ENCODE results near the gene IL1B.

DNA sequence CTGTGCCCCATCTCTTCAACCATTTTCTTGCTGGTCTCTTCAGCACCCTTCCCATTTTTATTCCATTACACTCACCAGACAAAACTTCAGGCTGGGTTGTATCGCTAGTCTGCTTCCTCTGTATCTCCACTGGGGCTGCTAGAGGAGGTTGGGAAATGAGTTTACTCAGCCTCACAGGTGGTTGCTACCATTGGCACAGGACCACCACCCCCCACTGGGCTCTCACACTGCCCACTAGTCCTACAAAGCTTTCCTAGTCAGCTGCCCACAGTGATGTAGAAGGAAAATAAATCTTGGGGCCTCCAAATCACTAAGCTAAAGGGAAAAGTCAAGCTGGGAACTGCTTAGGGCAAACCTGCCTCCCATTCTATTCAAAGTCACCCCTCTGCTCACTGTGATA, 12.3 kb upstream of the IL1B start:
- TF ChIP-seq, protein P1, sequence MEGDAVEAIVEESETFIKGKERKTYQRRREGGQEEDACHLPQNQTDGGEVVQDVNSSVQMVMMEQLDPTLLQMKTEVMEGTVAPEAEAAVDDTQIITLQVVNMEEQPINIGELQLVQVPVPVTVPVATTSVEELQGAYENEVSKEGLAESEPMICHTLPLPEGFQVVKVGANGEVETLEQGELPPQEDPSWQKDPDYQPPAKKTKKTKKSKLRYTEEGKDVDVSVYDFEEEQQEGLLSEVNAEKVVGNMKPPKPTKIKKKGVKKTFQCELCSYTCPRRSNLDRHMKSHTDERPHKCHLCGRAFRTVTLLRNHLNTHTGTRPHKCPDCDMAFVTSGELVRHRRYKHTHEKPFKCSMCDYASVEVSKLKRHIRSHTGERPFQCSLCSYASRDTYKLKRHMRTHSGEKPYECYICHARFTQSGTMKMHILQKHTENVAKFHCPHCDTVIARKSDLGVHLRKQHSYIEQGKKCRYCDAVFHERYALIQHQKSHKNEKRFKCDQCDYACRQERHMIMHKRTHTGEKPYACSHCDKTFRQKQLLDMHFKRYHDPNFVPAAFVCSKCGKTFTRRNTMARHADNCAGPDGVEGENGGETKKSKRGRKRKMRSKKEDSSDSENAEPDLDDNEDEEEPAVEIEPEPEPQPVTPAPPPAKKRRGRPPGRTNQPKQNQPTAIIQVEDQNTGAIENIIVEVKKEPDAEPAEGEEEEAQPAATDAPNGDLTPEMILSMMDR (IDR thresholded peaks at IDR 0.05): no peak
- TF ChIP-seq POLR2A (IDR thresholded peaks at IDR 0.05): no peak
